ENCODE measurements around the gene SCGB3A2. TPM values are rescaled to one million over a fixed set of nuclear protein-coding genes. Genes with fewer than 3 reads are reported as not detected.

The SCGB3A2 gene, protein sequence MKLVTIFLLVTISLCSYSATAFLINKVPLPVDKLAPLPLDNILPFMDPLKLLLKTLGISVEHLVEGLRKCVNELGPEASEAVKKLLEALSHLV
- total RNA-seq = not detected in 2 replicates

DNA sequence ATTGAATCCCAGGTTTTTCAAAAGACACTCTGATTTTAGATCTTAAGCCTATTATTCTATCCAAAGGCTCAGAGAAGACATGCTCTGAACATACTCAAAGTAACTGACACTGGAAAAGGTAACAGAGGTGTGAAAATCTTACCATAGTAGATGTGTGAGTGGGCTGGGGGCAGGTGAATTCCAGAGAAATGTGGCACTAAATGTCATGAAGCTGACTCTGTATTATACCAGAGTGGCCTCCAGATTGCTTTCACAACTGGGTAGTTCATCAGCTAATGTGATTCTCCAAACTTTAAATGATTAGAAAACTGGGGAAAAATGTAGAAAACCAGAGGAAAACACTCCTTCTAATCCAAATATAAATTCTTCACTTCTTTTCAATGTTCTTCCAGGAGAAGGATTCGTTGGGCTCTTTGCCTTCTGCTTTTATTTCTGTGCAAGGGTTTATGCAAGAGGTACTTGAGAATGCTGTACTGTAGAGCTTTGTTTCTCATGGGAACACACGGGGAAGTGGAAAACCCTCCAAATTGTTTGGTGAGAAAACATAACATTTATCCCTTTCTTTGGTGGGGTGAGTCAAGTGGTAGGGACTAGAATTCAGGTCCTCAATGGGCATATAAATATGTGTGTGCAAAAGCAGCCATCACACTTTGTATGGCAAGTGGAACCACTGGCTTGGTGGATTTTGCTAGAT, at the start of gene SCGB3A2:
TSS of gene SCGB3A2 (plus strand) at position 646 of the 694 bp plus-strand sequence. CDS start 93 bp downstream, outside the sequence.

DNA sequence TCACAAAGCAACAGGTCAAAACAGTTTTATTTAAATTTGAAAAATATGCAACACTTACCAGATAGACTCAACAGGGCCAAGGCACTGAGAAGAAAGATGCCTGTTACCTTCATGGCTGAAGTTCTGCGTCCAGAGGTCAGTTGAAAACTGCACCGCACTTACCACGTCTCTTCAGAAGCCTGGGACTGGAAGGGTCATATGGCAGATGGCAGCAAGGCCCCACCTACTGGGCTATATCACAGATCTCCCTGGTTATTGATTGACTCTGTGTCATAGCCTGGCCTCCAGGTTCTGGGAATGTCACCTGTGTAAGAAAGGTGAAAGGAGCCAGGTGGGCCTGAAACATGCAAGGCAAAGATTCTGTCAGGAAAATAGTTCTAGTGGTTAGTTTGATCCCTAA, 47.0 kb upstream of the SCGB3A2 start, which contains the start of gene SPINK1:
TSS of gene SPINK1 (minus strand) at position 207 of the 400 bp plus-strand sequence. CDS start at position 113, 94 bp downstream.

DNA sequence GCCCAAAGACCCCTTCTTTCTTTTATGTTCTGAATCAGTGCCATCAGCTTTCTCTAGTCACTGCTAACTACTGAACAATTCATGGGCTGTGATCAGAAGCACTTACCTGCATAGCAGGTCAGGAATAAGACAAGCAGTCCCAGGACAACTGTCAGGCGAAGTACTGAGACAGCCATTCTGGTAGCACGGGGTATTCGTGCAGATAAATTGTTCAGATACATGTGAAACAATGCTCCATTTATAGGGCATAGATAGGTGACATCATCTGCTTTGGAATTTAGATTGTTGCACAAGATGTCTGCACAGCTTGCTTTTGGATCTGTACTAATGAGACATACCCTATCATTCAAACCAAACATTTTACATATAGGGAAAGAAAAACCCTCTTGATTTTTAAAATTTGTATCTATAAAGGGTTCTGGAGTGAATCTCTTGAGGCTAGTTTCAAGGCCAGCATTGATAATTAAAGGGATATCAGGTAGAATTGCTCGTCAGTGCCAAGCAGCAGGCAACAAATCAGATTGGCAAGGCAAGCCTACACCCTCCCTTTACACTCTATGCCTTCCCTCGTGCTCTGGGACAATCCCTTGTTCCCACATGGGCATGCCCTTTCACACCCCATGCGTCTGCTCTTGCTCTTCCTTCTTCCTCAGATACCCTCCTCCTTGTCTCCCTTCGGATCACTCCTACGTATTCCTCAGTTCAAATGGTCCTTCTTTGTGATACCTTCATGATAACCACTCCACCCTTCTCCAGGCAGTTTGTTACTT, 28.0 kb downstream of the SCGB3A2 start, which contains the start of gene C5orf46:
TSS of gene C5orf46 (minus strand) at position 213 of the 770 bp plus-strand sequence. CDS start at position 176, 37 bp downstream.

Other genes starting within 250 kb of the SCGB3A2 start
- gene JAKMIP2, start 96.0 kb upstream of the SCGB3A2 start, total RNA-seq = under 0.01 TPM in 1 of 2 replicates, not detected in the other
- gene SPINK1, start 47.0 kb upstream of the SCGB3A2 start, total RNA-seq = not detected in 2 replicates
- not detected in 2 replicates for gene C5orf46, start 27.8 kb downstream of the SCGB3A2 start, total RNA-seq
- 0.06 and 0.16 TPM in 2 replicates for gene SPINK5, start 185.3 kb downstream of the SCGB3A2 start, total RNA-seq

All from bladder microvascular endothelial cell (primary cell).